Measurements from ENCODE around the gene EPS8L1.
"Not testable (repeated sequence)": the region's sequence is repeated elsewhere in the genome, so short reads cannot be mapped to it uniquely, and the experiment has no call there.

The EPS8L1 gene

GRCh38 chr19:55075371-55075998, at the start of gene EPS8L1:
Gene EPS8L1, plus strand, starts transcription at chr19:55075869. Its CDS starts 576 bp downstream, at chr19:55076445.
- Histone ChIP-seq H3K9me3 (ENCODE audit: low read length) (no peaks in the 10 kb centered on the region), H3K4me1 (ENCODE audit: insufficient read depth, low read length) (peaks cover 2% of the 10 kb centered on the region), H3K4me3 (ENCODE audit: low read depth in 1 of 2, low read length in 2 of 2) (no peak within 1 kb of the TSS), H3K27ac (ENCODE audit: low read depth, low read length) (no peak within 1 kb of the TSS), H3K36me3 (ENCODE audit: insufficient read depth, low read length) (no peaks in the 10 kb centered on the region), H3K9ac (ENCODE audit: low read length) (no peak within 1 kb of the TSS), H3K27me3 (ENCODE audit: control insufficient read depth in 1 of 2, insufficient read depth in 2 of 2, low read length in 2 of 2) (peaks cover 35 to 54% of the 10 kb centered on the region in 2 donors)

GRCh38 chr19:55027140-55027471, 48.6 kb upstream of the EPS8L1 start:
- H3K9ac ChIP-seq (ENCODE audit: low read length); H3K27ac ChIP-seq (ENCODE audit: low read depth, low read length); H3K36me3 ChIP-seq (ENCODE audit: insufficient read depth, low read length); H3K27me3 ChIP-seq (ENCODE audit: control insufficient read depth in 1 of 2, insufficient read depth in 2 of 2, low read length in 2 of 2); H3K4me3 ChIP-seq (ENCODE audit: low read depth in 1 of 2, low read length in 2 of 2); H3K9me3 ChIP-seq (ENCODE audit: low read length); H3K4me1 ChIP-seq (ENCODE audit: insufficient read depth, low read length): not testable (repeated sequence)

- Histone ChIP-seq H3K4me1 (ENCODE audit: insufficient read depth, low read length) (no peaks in the 10 kb centered on the region), H3K27me3 (ENCODE audit: control insufficient read depth in 1 of 2, insufficient read depth in 2 of 2, low read length in 2 of 2) (no peaks in the 10 kb centered on the region), H3K36me3 (ENCODE audit: insufficient read depth, low read length) (no peaks in the 10 kb centered on the region), H3K9me3 (ENCODE audit: low read length) (no peaks in the 10 kb centered on the region), H3K9ac (ENCODE audit: low read length) (no peak overlapping the region), H3K27ac (ENCODE audit: low read depth, low read length) (no peak overlapping the region), H3K4me3 (ENCODE audit: low read depth in 1 of 2, low read length in 2 of 2) (no peak overlapping the region)
These were observed 48.0 kb upstream of the EPS8L1 start for GRCh38 chr19:55027472-55028337.

- H3K27me3 ChIP-seq (ENCODE audit: control insufficient read depth in 1 of 2, insufficient read depth in 2 of 2, low read length in 2 of 2) = no peaks in the 10 kb centered on the region
- H3K27ac ChIP-seq (ENCODE audit: low read depth, low read length) = no peak overlapping the region
- H3K9ac ChIP-seq (ENCODE audit: low read length) = no peak overlapping the region
- no peaks in the 10 kb centered on the region for H3K4me1 ChIP-seq (ENCODE audit: insufficient read depth, low read length)
- no peak overlapping the region for H3K4me3 ChIP-seq (ENCODE audit: low read depth in 1 of 2, low read length in 2 of 2)
- no peaks in the 10 kb centered on the region for H3K36me3 ChIP-seq (ENCODE audit: insufficient read depth, low read length)
- no peaks in the 10 kb centered on the region for H3K9me3 ChIP-seq (ENCODE audit: low read length)
These were observed 46.9 kb upstream of the EPS8L1 start for GRCh38 chr19:55028757-55029156.

- H3K27ac ChIP-seq (ENCODE audit: low read depth, low read length) = no peak overlapping the region
- no peaks in the 10 kb centered on the region for H3K4me1 ChIP-seq (ENCODE audit: insufficient read depth, low read length)
- H3K36me3 ChIP-seq (ENCODE audit: insufficient read depth, low read length) = no peaks in the 10 kb centered on the region
- no peaks in the 10 kb centered on the region for H3K9me3 ChIP-seq (ENCODE audit: low read length)
- no peak overlapping the region for H3K4me3 ChIP-seq (ENCODE audit: low read depth in 1 of 2, low read length in 2 of 2)
- no peak overlapping the region for H3K9ac ChIP-seq (ENCODE audit: low read length)
- no peaks in the 10 kb centered on the region for H3K27me3 ChIP-seq (ENCODE audit: control insufficient read depth in 1 of 2, insufficient read depth in 2 of 2, low read length in 2 of 2)
These were observed 44.5 kb upstream of the EPS8L1 start for GRCh38 chr19:55031178-55031577.

- Histone ChIP-seq H3K36me3 (ENCODE audit: insufficient read depth, low read length) (no peaks in the 10 kb centered on the region), H3K9me3 (ENCODE audit: low read length) (no peaks in the 10 kb centered on the region), H3K9ac (ENCODE audit: low read length) (no peak overlapping the region), H3K27me3 (ENCODE audit: control insufficient read depth in 1 of 2, insufficient read depth in 2 of 2, low read length in 2 of 2) (no peaks in the 10 kb centered on the region), H3K27ac (ENCODE audit: low read depth, low read length) (no peak overlapping the region), H3K4me1 (ENCODE audit: insufficient read depth, low read length) (no peaks in the 10 kb centered on the region), H3K4me3 (ENCODE audit: low read depth in 1 of 2, low read length in 2 of 2) (no peak overlapping the region)
These were observed 43.4 kb upstream of the EPS8L1 start for GRCh38 chr19:55032170-55032800.

- H3K4me3 ChIP-seq (ENCODE audit: low read depth in 1 of 2, low read length in 2 of 2); H3K4me1 ChIP-seq (ENCODE audit: insufficient read depth, low read length); H3K9me3 ChIP-seq (ENCODE audit: low read length); H3K27ac ChIP-seq (ENCODE audit: low read depth, low read length); H3K36me3 ChIP-seq (ENCODE audit: insufficient read depth, low read length); H3K27me3 ChIP-seq (ENCODE audit: control insufficient read depth in 1 of 2, insufficient read depth in 2 of 2, low read length in 2 of 2); H3K9ac ChIP-seq (ENCODE audit: low read length): not testable (repeated sequence)
These were observed 42.6 kb upstream of the EPS8L1 start for GRCh38 chr19:55032976-55033643.

- Histone ChIP-seq H3K4me3 (ENCODE audit: low read depth in 1 of 2, low read length in 2 of 2) (no peak overlapping the region), H3K4me1 (ENCODE audit: insufficient read depth, low read length) (no peaks in the 10 kb centered on the region), H3K9me3 (ENCODE audit: low read length) (no peaks in the 10 kb centered on the region), H3K27me3 (ENCODE audit: control insufficient read depth in 1 of 2, insufficient read depth in 2 of 2, low read length in 2 of 2) (no peaks in the 10 kb centered on the region), H3K9ac (ENCODE audit: low read length) (no peak overlapping the region), H3K27ac (ENCODE audit: low read depth, low read length) (no peak overlapping the region), H3K36me3 (ENCODE audit: insufficient read depth, low read length) (no peaks in the 10 kb centered on the region)
These were observed 40.9 kb upstream of the EPS8L1 start for GRCh38 chr19:55034751-55035150.

GRCh38 chr19:55036058-55036457, 39.6 kb upstream of the EPS8L1 start:
- H3K27me3 ChIP-seq (ENCODE audit: control insufficient read depth in 1 of 2, insufficient read depth in 2 of 2, low read length in 2 of 2) = no peaks in the 10 kb centered on the region
- no peaks in the 10 kb centered on the region for H3K36me3 ChIP-seq (ENCODE audit: insufficient read depth, low read length)
- no peak overlapping the region for H3K9ac ChIP-seq (ENCODE audit: low read length)
- H3K27ac ChIP-seq (ENCODE audit: low read depth, low read length) = no peak overlapping the region
- no peak overlapping the region for H3K4me3 ChIP-seq (ENCODE audit: low read depth in 1 of 2, low read length in 2 of 2)
- no peaks in the 10 kb centered on the region for H3K4me1 ChIP-seq (ENCODE audit: insufficient read depth, low read length)
- no peaks in the 10 kb centered on the region for H3K9me3 ChIP-seq (ENCODE audit: low read length)

GRCh38 chr19:55037603-55038002, 38.1 kb upstream of the EPS8L1 start:
- not testable (repeated sequence) for H3K4me1 ChIP-seq (ENCODE audit: insufficient read depth, low read length); H3K36me3 ChIP-seq (ENCODE audit: insufficient read depth, low read length); H3K9me3 ChIP-seq (ENCODE audit: low read length); H3K27ac ChIP-seq (ENCODE audit: low read depth, low read length); H3K9ac ChIP-seq (ENCODE audit: low read length); H3K27me3 ChIP-seq (ENCODE audit: control insufficient read depth in 1 of 2, insufficient read depth in 2 of 2, low read length in 2 of 2); H3K4me3 ChIP-seq (ENCODE audit: low read depth in 1 of 2, low read length in 2 of 2)

- H3K9ac ChIP-seq (ENCODE audit: low read length); H3K4me1 ChIP-seq (ENCODE audit: insufficient read depth, low read length); H3K9me3 ChIP-seq (ENCODE audit: low read length); H3K4me3 ChIP-seq (ENCODE audit: low read depth in 1 of 2, low read length in 2 of 2); H3K27ac ChIP-seq (ENCODE audit: low read depth, low read length); H3K27me3 ChIP-seq (ENCODE audit: control insufficient read depth in 1 of 2, insufficient read depth in 2 of 2, low read length in 2 of 2): not testable (repeated sequence)
- peaks cover 13% of the 10 kb centered on the region for H3K36me3 ChIP-seq (ENCODE audit: insufficient read depth, low read length)
These were observed 35.0 kb upstream of the EPS8L1 start for GRCh38 chr19:55040654-55041053.

All from muscle layer of colon (tissue), 2 donors.